MG63 (cell line): ENCODE data around the gene TMEM134. TPM values are rescaled to one million over a fixed set of nuclear protein-coding genes. Genes with fewer than 3 reads are reported as not detected.
A peak's percentile ranks its signal among the peaks of the same experiment; 100 is the strongest.
"Not testable (repeated sequence)": the region's sequence is repeated elsewhere in the genome, so short reads cannot be mapped to it uniquely, and the experiment has no call there.

Experiments used
- DNase-seq: peaks from one replicate; pipeline ENCODE4 v3.0.0-alpha.2; 2020
- H3K27me3 ChIP-seq: fragments of 250-450 bp; sonication (Bioruptor Pico); 2 replicates; pipeline ENCODE4 v1.5.1; 2020; ENCODE audit warnings: mild to moderate bottlenecking, moderate library complexity
- H3K36me3 ChIP-seq: fragments of 250-450 bp; sonication (Bioruptor Pico); 2 replicates; pipeline ENCODE4 v1.5.1; 2020; ENCODE audit warnings: mild to moderate bottlenecking, moderate library complexity
- H3K4me3 ChIP-seq: fragments of 250-450 bp; sonication (Bioruptor Pico); 2 replicates; pipeline ENCODE4 v1.5.1; 2020; ENCODE audit warnings: mild to moderate bottlenecking, moderate library complexity
- H3K9me3 ChIP-seq: fragments of 250-450 bp; sonication (Bioruptor Pico); 2 replicates; pipeline ENCODE4 v1.5.1; 2020; ENCODE audit warnings: mild to moderate bottlenecking, moderate library complexity
- total RNA-seq: library from RNA; depleted of rRNA; stranded (reverse); fragments of >200 nt; shearing (Covaris generic); gene quantifications from 2 replicates; pipeline ENCODE4 v1.2.3, GENCODE V29; 2014; ENCODE audit warnings: low replicate concordance; rRNA removed

The TMEM134 gene
- total RNA-seq: 39.4 and 44.2 TPM in 2 replicates

DNA sequence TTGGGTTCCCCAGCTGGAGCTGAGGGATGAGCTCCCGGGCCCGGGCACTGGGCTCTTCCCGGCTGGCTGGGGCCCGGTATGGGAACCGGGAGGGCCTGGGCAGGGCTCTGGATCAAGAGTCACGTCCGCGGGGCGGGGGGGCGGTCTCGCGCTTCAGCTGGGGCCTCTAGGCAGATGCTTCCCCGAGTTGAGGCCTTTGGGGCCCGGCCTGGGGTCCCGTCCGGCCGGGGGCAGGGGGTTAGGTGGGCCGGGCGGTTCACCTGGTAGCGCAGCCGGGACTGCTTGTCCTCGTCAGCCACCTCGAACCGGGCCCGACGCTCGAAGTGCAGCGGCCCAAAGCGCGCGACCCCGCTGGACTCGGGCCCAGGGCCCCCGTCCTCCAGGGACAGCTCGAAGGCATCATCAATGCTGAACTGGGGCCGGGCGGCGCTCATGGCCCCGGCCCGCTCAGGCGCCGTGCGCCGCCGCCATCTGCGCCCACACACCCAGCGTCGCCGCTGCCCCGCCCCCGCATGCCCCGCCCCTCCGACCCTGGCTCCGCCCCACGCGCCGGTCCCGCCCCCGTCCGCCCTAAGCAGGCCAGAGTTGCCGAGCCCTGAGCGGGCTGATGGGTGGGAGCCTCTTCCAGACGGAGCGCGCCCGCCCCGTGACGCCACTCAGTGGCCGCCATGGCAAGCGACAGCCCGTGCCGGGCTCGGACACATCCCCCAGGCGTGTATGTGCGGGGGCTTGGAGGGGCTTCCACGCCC, at the start of gene TMEM134:
TSS of gene TMEM134 (minus strand) at position 493 of the 749 bp plus-strand sequence. CDS start at position 434, 59 bp downstream.
- Histone ChIP-seq H3K9me3 (no peaks in the 10 kb centered on the region), H3K4me3 (peak within 1 kb of the TSS; percentile 73), H3K36me3 (no peaks in the 10 kb centered on the region), H3K27me3 (no peaks in the 10 kb centered on the region)
- peak; percentile 88 for DNase-seq

GRCh38 chr11:67517784-67518552, 48.9 kb upstream of the TMEM134 start:
- Histone ChIP-seq H3K9me3 (no peaks in the 10 kb centered on the region), H3K27me3 (no peaks in the 10 kb centered on the region), H3K4me3 (no peak overlapping the region), H3K36me3 (no peaks in the 10 kb centered on the region)
- no peak for DNase-seq

DNA sequence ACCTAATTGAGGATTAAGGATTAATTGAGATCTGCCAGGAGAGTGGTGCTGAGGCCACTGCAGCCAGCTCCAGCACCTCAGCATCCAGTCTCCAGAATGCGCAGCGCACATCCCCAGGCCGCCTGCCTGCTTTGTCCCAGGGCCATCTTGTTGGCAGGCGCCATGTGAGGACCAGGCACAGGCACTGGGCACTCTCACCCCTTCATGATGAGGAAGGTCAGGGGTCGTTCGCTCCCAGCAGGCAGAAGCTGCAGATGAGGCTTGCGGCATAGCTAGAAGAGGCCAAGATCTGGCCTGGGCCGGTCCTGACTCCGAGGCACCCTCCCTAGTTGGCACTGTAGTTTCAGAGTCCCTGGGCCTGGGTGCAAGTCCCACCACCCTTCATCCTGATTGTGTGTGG, 47.8 kb upstream of the TMEM134 start:
- Histone ChIP-seq H3K4me3 (no peak overlapping the region), H3K36me3 (no peaks in the 10 kb centered on the region), H3K9me3 (no peaks in the 10 kb centered on the region)

GRCh38 chr11:67514116-67514515, 45.1 kb upstream of the TMEM134 start:
- no peaks in the 10 kb centered on the region for H3K9me3 ChIP-seq
- DNase-seq: no peak
- H3K27me3 ChIP-seq: no peaks in the 10 kb centered on the region
- H3K4me3 ChIP-seq: no peak overlapping the region
- H3K36me3 ChIP-seq: no peaks in the 10 kb centered on the region

More for the DNA sequence above, 47.8 kb upstream of the TMEM134 start:
- no peaks in the 10 kb centered on the region for H3K27me3 ChIP-seq
- DNase-seq: no peak

DNA sequence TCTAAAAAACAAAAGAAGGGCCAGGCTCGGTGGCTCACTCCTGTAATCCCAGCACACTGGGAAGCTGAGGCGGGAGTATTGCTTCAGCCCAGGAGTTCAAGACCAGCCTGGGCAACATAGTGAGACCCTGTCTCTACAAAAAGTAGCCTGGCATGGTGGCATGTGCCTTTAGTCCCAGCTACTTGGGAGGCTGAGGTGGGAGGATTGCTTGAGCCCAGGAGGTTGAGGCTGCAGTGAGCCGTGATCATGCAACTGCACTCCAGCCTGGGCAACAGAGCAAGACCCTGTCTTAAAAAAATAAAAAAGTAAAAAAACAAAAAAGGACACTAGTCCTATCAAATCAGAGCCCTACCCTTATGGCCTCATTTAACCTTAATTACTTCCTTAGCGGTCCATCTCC, 42.5 kb upstream of the TMEM134 start:
- H3K9me3 ChIP-seq, H3K4me3 ChIP-seq, H3K36me3 ChIP-seq, DNase-seq, H3K27me3 ChIP-seq: not testable (repeated sequence)

- Histone ChIP-seq H3K4me3 (no peak overlapping the region), H3K36me3 (peaks cover 11% of the 10 kb centered on the region), H3K27me3 (no peaks in the 10 kb centered on the region), H3K9me3 (no peaks in the 10 kb centered on the region)
- no peak for DNase-seq
Measured at GRCh38 chr11:67510023-67510345, 40.9 kb upstream of the TMEM134 start.

GRCh38 chr11:67508486-67509121, 39.6 kb upstream of the TMEM134 start:
- Histone ChIP-seq H3K9me3 (no peaks in the 10 kb centered on the region), H3K36me3 (peaks cover 11% of the 10 kb centered on the region), H3K27me3 (no peaks in the 10 kb centered on the region), H3K4me3 (peak overlapping the region; percentile 78)
- DNase-seq: peak; percentile 94

DNA sequence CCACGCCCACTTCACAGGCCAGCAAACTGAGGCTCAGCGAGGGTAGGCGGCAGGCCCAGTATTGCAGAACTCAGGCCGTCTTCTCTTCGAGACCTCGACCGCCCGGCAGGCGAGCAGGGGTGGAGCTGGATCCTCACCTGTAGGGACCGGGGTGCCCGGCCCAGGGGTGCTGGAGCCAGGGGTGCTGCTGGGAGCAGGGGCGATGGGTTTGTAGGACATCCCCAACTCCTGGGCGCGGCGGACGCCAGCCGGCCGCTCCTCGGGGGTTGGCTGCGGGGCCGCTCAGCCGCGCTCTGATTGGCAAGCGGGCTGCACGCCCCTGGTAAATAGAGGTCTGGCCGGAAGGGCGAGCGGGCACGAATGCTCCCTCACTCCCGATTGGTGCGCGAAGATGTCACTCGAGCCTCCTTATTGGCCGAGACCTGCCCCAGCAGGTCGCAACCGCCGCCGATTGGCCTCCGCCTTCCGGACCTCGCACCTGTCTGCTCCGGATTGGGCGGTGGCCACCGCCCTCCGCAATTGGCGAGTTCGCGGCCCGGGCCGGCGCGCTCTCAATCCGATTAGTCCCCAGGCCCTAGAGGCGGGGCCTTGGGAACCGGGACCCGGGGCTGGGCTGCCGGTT, 38.9 kb upstream of the TMEM134 start, which contains the start of gene CDK2AP2:
TSS of gene CDK2AP2 (minus strand) at position 299 of the 622 bp plus-strand sequence. CDS start at position 219, 80 bp downstream.
- H3K9me3 ChIP-seq: no peaks in the 10 kb centered on the region
- no peaks in the 10 kb centered on the region for H3K27me3 ChIP-seq
- peaks cover 11% of the 10 kb centered on the region for H3K36me3 ChIP-seq
- H3K4me3 ChIP-seq: peak within 1 kb of the TSS; percentile 78
- peak; percentile 100 for DNase-seq

GRCh38 chr11:67507242-67507863, 38.3 kb upstream of the TMEM134 start:
- Histone ChIP-seq H3K27me3 (no peaks in the 10 kb centered on the region), H3K9me3 (no peaks in the 10 kb centered on the region), H3K36me3 (peaks cover 11% of the 10 kb centered on the region), H3K4me3 (peak overlapping the region; percentile 78)
- no peak for DNase-seq

DNA sequence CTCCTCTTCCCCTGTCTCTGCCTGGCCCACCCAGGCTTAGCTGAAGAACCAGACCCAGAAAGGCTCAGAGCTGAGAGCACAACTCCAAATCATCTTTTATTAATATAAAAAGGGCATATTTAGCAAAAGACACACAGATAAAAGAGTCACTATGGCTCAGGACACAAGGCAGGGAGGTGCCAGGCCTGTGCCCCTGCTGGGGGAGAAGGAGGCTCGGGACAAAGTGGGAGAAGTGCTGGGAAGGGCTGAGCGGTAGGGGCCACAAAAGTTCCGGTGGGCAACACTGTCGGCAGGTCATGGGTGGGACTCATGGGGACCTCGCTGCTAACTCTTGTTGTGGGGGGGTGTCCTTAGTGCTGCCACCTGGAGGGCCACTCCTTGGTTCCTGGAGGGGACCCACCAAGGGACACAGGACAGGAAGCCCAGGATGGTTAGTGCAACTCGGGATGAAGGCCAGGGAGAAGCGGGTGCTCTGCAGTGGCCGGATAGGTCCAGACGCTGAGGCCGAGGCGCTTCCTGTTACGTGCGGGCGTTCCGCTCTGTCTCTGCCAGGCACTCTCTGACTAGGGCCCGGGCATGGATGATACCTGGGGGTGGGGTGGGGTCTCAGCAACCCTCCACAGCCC, 37.5 kb upstream of the TMEM134 start:
- no peaks in the 10 kb centered on the region for H3K27me3 ChIP-seq
- H3K4me3 ChIP-seq: no peak overlapping the region
- H3K36me3 ChIP-seq: peaks cover 17% of the 10 kb centered on the region
- H3K9me3 ChIP-seq: no peaks in the 10 kb centered on the region
- no peak for DNase-seq

DNA sequence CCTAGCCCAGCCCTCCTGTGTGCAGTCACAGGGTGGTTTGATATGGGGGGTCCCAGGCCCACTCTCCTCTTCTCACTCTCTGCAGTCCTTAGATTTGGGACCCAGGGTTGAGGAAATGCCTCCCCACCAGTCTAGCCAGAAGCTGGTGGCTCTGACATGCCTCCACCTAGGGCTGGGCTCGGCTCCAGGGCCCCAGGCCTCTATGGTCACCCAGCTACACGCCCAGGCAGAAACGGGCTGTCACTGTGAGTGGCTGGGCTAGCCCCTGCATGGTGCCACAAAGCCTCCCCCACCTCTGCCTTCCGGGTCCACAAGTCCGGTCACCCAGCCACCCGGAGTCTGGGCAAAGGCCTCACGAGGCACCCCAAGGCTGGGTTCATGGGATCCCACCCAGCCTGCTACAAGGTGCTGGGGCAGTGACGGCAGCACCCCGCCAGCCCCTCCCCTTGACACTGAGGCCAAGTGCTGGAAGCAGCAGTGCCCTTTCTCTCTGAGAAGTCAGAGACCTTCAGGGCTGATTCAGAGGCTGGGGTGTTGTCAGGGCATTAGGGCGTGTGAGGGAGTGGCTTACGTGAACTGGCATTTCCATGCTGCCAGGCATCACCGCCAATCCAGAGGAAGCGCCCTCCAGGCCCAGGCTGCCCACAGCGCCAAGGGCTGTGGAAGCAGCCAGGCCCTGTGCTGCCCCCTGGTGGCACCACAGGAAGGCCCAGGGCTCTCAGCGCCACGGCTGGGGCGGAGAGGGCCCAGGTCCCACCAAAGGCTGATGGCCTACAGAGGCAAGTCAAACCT, 36.8 kb upstream of the TMEM134 start:
- Histone ChIP-seq H3K4me3 (peak overlapping the region; percentile 75), H3K36me3 (peaks cover 19% of the 10 kb centered on the region), H3K9me3 (no peaks in the 10 kb centered on the region), H3K27me3 (no peaks in the 10 kb centered on the region)
- peak; percentile 98 for DNase-seq

- Histone ChIP-seq H3K9me3 (no peaks in the 10 kb centered on the region), H3K27me3 (no peaks in the 10 kb centered on the region), H3K36me3 (peaks cover 19% of the 10 kb centered on the region), H3K4me3 (peak within 1 kb of the TSS; percentile 75)
- peak; percentile 78 for DNase-seq
Measured at GRCh38 chr11:67504950-67505581, 36.0 kb upstream of the TMEM134 start, which contains the start of gene PITPNM1. PITPNM1 (minus strand) TSS chr11:67505363; CDS start chr11:67504180, 1,183 bp downstream.

DNA sequence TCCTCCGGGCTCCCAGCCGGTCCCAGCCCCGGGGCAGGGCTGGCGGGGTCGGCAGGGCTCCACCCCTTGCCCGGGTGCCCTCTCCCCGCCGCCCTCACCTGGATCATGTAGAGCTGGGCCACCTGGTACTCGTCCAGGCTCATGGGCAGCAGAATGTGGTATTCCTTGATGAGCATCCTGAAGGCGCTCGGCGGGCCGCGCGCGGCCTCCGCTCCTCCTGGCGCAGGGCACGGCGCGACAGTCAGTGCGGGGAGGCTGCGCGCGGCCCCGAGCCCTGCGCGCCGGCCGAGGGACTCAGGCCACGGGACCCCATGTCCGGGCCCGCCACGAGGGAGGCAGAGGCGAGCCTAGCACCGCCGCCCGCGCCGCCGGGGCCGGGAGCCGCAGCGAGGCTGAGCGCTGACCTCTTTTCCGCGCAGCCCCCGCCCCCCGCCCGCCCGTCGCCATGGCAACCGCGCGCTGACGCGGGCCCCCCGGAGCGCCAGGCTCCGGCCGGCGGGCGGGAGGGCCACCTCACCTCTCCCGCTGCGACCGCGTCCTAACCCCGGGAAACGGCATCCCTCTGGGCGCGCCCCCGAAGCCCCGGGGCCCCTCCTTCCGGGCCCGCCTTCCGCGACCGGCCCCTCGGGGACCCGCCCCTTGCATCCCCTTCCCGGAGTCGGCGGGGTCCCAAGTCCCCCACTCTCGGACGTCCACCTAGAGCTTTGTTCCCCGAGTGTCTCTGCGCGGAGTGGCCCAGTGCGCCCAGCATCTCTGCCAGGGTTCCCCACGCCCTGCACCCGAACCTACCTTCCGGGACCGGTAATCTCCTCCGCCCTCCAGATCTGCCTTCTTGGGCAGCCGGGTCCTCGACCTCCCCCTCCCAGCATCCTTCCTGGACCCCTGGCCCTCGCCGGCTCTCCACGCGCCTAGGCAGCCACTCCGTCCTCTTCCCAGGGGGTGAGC, 35.2 kb upstream of the TMEM134 start:
- peak; percentile 38 for DNase-seq
- Histone ChIP-seq H3K27me3 (no peaks in the 10 kb centered on the region), H3K4me3 (peak overlapping the region; percentile 75), H3K36me3 (peaks cover 19% of the 10 kb centered on the region), H3K9me3 (no peaks in the 10 kb centered on the region)
